Urothelium cell line (cell line): ENCODE data around the gene PABPN1L.

Experiments
- DNase-seq: peaks from one replicate; pipeline ENCODE4 v3.0.0; 2011; ENCODE audit warnings: low spot score, mixed read lengths
- FAIRE-seq: peaks from 2 replicates; lab custom pipeline; 2011; peaks lifted over from hg19 to GRCh38; lab: Jason Lieb, UNC

Gene PABPN1L

DNA sequence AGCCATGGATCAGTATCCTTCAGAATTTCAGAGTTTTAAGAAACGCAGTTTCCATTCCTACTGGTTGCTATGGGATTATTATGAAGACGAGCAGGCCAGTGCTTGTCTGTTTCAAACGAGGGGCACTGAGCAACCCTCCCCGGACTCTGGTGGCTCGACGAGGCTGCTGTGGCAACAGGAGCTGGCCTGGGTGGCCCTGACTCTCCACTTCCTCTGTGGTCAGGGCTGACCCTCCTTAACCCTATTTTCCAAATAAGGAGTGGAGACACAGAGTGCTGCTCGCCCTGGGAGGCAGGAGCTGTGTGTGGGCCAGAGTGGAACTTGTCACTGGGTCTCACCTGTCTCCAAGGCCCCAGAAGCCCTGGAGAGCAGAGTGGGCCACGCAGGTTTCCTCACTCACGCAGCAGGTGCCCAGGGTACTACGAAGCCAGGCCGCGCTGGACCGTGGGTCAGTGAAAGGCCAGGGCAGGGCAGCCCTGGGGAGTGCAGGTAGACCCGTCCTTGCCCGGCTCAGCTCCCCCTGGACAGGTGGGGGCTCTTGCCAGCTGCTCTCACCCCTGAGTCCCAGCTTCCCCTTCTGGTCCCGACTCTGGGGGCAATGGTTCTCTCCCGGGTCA is 13.0 kb downstream of the PABPN1L start:
- DNase-seq (no peak), FAIRE-seq (no peak)

DNA sequence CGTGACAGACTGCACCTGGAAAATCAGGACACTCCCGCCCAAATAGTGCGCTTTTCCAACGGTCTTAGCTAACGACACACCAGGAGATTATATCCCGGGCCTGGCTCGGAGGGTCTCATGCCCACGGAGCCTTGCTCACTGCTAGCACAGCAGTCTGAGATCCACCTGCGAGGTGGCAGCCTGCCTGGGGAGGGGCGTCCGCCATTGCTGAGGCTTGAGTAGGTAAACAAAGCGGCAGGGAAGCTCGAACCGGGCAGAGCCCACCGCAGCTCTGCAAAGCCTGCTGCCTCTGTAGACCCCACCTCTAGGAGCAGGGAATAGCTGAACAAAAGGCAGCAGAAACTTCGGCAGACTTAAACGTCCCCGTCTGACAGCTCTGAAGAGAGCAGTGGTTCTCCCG is 14.8 kb downstream of the PABPN1L start:
- DNase-seq (no peak), FAIRE-seq (no peak)

DNA sequence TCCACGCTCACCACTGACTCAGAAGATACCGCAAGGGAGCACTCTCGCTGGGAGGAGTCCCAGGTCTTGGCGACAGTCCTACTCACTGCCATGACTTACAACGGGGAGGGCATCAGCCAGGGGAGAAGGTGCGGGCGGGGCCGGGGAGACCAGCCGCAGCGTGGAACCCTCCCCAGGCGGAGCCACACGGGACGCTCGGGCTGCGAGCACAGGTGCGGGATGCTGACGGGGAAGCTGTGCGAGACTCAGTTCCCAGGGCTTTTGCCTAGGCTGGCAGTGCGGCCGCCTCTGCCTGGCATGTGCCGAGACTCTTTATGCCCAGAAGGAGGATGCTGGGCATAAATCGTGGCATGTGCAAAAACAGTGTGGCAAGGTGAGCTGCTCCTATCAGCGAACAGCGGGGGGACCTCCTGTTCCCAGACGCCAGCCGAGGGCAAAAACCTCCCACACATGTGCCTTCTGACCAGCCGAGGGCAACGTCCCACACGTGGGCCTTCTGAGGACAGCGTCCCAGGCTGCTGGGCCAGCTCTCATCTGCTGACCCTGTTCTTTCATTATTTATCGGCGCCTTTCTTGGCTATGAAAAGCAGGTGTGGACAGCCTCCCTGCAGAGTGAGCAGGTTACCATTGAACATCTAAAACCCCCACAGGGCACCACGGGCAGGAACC is 15.8 kb downstream of the PABPN1L start:
- FAIRE-seq = no peak
- no peak for DNase-seq

DNA sequence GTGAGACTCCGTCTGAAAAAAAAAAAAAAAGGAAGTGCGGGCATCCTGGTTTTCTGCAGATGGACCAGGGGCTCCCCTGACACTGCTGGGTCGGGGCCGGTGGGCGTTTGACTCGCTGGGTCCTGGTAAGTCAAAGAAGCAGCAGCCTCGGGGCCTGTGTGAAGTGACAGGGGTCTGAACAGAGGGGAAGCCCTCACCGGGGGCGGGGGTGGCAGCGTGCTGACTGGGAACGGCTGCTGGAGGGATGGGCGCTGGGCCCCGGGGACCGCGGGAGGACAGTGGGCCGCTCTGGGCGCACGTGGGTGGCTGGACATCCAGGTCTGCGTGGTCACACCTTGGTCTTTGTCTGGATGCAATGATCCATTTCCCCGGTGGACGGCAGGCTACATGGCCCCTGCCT is 17.9 kb downstream of the PABPN1L start:
- no peak for DNase-seq
- FAIRE-seq = no peak

DNA sequence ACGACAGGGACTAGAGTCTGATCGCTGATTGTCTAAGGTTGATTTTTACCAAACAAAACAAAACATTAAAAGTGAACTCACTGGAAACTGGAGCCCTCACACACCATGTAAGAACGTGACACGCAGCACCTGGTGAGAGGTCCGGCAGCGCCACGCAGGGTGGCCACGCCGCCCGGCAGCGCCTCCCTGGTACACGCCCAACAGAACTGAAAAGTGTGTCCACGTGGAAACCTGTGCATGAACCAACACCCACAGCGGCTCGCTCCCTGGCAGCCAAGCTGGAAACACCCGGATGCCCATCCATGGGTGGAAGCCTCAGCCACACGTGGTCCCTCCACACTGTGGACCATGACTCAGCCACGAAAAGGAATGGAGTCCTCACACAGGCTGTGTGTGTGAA is 18.8 kb downstream of the PABPN1L start:
- no peak for FAIRE-seq
- DNase-seq = no peak

DNA sequence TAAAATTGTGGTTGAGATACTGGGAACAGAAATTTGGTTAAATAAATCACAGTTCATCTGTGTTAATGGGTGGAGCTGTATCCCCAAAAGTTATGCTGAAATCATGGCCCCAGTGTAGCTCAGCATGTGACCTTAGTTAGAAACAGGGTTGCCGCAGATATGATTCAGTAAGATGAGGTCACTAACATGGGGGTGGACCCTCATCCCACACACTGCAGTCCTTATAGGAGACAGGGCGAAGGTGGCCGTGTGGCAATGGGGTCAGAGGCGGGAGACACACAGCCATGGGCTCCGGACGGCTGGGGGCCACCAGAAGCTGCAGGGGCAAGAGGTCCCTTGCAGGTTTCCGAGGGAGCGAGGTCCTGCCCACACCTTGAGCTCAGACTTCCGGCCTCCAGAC is 20.4 kb downstream of the PABPN1L start:
- no peak for DNase-seq

DNA sequence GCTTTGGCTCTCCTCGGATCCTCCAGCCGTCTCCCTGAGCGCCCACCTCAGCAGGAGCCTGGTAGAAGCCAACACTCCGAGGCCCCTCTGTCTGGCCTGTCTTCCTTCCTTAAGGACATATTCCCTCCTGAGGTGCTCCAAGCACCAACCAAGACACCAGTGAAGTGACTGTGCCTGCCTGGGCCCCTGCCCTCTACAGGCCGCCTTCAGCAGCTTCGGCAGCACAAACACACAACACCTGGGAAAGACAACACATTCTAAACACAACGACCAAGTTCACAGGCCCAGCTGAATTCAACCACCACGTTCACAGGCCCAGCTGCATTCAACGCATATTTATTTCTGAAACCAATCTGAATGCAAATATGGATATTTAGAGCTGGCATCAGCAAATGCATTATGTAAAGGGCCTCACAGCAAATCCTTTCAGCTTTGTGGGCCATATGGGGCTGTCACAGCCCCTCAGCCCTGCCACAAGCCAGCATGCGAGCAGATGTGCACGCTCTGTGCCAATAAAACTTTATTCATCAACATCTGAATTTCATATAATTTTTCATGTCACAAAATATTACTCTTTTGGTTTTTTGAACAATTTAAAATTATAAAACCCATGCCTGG is 21.9 kb downstream of the PABPN1L start:
- FAIRE-seq (no peak), DNase-seq (no peak)

More for the DNA sequence above, 20.4 kb downstream of the PABPN1L start:
- FAIRE-seq = no peak

DNA sequence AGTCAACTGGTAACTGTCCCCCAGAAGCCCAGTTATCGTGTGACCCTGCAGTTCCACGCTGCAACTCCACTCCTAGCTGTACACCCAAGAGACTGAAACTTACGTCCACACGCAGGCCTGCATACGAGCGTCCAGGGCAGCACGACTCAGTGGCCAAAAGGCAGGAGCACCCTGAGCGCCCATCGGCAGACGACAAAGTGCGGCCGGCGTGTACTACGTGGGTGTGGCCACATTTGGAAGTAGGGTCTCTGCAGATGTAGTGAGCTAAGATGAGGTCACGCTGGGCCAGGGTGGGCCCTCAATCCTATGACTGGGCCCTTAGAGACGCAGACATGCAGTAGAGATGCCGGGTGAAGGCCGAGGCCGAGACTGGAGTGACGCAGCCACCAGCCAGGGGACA is 23.2 kb downstream of the PABPN1L start:
- no peak for FAIRE-seq

DNA sequence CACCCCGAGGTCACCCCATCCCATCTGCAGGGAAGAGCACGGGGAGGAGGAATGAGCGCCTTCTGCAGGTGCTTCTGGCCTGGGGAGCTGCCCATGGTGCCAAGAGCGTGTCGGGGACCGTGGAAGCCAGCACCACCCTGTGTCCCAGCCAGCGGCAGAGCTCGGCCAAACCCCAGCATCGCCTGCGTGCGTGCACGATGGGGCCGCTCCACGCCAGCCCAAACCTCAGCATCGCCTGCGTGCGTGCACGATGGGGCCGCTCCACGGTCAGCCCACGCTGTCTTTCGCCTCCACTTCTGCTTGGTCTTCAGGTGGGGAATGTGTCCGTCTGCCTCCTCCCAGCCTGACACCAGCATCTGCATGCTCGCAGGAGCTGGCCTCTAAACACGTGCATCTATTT is 23.7 kb downstream of the PABPN1L start:
- FAIRE-seq (no peak), DNase-seq (no peak)

More for the DNA sequence above, 23.2 kb downstream of the PABPN1L start:
- DNase-seq = no peak

DNA sequence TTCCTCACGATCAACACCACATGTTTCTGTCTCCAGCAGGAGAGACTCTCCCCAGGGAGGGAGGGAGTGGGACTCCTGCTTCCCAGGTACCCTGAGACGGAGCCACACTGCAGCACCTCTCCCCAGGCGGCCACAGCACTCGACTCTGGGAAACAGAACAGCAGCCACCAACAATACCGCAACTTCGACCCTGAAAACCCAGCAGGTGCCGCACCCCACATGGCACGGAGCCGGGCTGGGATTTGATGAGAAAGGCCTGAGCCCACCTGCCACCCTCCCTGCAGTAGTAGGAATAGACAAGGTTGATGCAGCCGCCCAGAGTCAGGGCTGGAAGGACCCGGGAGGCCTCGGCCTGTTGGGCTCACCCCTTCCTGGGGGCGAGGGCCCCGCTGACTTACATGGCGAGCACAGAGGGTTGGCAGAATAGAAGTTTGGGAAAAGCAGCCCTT is 24.1 kb downstream of the PABPN1L start:
- no peak for FAIRE-seq

DNA sequence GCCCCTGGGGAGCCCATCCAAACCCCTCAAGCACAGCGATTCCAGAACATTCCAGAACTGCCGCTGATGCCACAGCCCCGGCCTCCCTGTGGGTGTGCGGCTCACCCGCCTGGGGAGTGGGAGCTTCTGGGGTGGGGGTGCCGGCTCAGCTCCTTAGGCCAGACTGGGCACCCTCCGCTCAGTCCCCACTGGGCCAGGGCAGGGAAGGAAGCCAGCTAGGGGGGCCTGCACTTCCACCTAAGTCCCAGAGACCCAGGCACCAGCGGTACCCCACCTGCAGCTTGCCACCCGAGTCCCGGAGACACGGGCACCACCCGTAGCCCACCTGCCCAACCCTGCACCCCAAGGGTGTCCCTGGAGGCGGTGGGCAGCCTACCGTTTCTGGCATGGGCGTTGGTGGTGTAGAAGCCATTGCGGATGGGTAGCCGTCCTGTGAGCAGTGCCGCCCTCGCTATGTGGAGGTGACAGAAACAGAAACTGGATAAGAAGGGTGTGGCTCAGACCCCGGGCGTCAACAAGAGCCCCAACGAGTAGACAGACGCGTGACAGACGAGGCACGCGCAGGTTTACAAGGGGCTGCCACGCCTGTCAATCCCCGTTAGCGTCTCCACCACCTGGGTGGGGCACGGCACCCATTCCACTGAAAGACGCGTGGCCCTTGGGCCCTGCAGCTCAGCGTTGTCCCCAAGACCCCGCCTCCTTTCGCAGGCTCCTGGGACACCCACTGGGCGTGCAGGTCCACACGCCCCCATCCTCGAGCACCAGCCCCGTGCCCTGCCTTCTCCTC is 24.7 kb downstream of the PABPN1L start:
- DNase-seq (no peak), FAIRE-seq (no peak)

More for the DNA sequence above, 24.1 kb downstream of the PABPN1L start:
- DNase-seq = no peak

DNA sequence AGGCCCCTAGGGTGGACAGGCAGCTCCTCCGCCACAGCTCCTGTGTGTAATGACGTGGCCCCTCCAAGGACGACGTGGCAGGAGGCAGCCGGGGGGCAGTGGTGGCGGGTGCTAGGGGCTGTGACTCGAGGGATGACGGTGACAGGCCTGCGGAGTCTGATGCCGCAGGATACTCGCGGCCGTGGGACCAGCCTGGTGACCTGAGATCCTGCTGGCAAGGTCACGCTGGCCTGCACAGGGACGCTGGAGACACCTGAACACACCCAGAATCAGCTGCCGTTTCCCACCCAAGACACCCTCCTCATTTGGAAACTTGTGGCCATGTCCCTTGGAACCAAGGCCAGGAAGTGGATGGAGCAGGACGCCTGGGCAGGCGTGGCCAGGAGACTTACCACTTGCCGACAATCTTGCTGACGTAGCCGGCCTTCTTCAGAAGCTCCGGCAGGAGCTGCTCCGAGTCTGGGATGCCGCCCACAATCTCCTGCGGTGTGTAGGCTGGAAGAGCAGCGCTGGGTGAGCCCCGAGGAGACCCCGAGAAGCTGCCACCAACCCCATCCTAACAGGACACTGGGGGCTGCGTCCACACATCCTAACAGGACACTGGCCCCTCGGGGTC is 25.8 kb downstream of the PABPN1L start:
- no peak for FAIRE-seq

DNA sequence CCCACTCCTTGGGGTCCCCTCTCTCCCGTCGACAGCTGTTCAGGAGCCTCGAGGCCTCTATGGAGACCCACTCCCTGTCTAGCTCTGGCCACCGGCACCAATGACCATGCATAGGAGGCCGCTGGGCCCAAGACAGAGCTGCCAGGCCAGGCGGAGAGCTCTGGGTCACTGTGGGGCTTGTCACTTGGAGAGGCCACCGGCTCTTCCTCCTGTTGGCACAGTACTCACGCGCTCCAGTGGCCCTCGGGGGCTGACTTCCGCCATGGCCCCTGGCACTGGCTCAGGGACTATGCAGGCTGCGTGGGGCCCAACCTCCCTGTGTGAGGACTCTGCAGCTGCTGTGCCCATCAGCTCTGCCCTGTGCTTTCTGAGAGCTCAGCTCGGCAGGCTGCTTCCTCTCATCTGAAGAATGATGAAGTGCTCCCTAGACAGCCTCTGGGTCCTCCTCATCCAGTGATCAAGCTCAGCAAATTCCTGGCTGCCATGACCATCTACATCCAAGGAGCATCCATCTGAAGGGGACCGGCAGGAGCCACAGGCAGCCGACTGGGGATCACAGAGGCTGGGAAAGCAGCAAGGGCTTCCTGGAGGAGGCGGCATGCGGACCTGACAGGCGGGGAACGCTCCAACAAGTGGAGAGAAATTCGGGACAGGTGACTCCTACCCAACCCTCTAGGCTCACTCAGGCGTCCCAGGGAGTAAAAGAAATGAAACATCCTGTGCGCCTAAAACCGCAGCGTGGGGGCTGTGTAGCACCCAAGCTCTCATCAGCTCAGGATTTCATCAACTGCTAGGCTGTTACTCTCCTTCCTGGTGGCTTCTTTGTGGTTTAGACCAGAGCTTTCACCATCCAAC is 26.5 kb downstream of the PABPN1L start:
- DNase-seq (no peak), FAIRE-seq (no peak)

More for the DNA sequence above, 25.8 kb downstream of the PABPN1L start:
- no peak for DNase-seq

DNA sequence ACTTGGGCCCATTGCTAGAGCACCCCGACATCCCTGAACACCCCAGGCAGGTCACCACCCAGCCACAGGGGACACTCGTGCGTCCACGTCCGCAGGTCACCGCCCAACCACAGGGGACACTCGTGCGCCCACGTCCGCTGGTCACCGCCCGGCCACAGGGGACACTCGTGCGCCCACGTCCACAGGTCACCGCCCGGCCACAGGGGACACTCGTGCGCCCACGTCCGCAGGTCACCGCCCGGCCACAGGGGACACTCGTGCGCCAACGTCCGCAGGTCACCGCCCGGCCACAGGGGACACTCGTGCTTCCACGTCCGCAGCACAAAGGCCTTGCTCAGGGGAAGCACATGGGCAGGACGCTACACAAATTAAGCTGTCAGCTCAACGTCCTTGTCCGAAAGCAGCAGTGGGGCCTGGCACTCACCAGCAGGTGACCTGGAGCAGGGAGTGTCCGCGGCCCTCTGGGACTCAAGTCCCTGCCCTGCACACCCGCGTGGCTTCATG is 27.4 kb downstream of the PABPN1L start:
- peak; percentile 23 for FAIRE-seq
- peak; percentile 16 for DNase-seq

DNA sequence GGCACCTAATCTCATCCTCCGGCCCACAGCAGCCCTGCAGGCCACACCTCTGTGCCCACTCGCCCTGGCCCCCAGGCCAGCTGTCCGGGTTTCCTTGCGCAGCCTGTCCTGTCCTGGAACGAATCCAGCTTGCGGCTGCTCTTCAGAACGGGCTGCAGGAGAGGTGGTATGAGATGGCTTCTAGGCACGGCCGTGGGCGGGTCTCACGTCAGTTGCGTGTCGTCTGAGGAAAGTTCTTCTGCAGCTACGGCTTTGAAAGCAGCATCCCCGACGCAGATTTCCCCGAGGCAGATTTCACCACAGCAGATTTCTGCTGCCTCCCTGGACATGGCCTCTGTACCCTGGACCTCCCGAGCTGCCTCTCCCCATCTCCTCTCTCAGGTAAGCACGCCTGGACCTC is 27.9 kb downstream of the PABPN1L start:
- FAIRE-seq (no peak), DNase-seq (no peak)

DNA sequence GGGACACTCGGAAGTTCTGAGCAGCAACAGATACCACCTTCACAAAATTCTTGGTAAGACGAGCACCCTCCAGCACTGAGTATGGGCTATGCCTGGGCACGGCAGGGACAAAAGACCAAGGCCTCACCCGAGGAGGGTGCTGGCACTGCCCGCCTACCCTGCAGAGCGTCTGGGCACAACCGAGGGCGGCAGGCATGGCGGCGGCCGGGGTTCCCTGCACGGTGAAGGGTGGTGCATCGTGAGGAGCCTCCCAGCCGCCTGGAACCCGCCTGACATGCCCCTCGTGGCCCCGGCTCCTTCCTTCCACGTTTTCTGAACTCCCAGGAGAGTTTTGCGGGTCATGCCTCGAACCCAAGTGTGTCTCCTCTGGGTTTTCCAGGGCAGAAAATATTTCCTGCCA is 28.7 kb downstream of the PABPN1L start:
- FAIRE-seq (no peak), DNase-seq (no peak)

DNA sequence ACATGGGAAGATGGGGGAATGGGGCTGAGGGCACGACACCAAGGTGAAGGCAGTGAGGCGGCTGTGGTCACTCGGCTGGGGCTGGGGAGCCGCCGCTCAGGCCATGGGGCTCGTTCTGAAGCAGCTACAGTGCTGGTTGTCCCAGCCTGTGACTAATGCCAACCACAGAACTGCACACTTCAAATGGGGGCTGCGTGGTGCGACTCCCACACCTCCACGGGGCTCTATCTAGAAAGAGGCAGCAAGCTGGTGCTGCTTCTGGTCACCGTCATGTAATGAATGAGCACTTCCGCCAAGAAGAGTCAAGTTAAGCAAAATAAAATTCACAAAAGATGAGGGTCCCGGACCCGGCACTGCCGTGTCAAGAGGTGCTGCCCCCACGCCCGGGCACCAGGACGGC is 29.7 kb downstream of the PABPN1L start:
- no peak for FAIRE-seq
- no peak for DNase-seq

DNA sequence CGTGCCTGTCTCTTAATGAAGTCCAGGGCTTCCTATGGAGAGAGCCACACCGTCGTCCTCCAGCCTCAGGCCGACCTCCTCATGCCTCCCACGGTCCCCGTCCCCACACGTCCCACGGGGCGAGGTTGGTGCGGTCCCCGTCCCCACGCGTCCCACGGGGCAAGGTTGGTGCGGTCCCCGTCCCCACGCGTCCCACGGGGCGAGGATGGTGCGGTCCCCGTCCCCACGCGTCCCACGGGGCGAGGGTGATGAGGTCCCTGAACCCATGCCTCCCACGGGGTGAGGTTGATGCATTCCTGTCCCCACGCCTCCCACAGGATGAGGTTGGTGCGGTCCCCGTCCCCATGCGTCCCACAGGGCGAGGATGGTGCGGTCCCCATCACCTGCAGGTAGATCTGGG is 30.6 kb downstream of the PABPN1L start:
- no peak for DNase-seq
- FAIRE-seq = no peak

DNA sequence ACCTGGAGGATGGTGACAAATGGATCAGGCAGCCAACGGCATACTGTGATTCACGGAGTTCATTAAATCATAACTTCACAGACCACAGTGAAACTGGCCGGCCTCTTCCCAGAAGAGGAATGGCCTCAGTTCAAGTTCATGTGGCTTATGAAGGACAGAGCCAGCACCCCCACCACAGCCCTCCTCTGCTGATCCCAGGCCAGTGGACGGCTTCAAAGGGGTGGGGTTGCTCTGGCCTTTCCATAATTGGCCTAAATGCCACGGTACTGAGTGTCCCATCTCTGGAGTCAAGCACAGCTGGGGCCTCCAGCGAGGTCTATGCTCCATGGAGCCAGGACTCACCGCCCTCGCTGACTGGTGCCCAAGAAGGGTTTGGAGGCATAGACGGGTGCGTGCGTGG is 31.1 kb downstream of the PABPN1L start:
- DNase-seq (no peak), FAIRE-seq (no peak)

DNA sequence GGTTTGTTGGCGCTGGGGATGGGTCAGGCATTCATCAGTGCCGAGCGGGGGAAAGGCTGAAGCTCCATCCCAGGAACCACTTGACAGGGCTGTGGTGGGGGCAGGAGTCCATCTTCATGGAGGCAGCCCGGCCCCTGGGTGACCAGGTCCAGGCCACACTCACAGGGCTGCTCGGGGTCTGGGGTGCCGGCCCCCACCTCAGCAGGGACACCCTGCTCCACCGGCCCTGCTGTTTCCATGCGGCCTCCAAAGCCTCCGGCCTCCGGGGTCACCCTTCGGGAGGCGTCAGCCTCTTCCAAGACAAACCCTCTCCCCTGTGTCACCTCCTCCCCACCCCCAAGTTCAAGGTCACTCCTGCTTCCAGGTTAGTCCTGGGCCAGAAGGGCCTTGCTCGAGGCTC is 31.8 kb downstream of the PABPN1L start:
- no peak for FAIRE-seq
- no peak for DNase-seq
